GM18873 (cell line): ENCODE results near the gene GALNT17.
"Not testable (repeated sequence)": the region's sequence is repeated elsewhere in the genome, so short reads cannot be mapped to it uniquely, and the experiment has no call there.

Experiments used
- ATAC-seq: cut with Tn5 transposase; IDR thresholded peaks from one replicate; pipeline ENCODE4 v1.9.1; 2021; ENCODE audit warnings: mild to moderate bottlenecking, moderate library complexity, moderate number of reproducible peaks; ENCODE audit not compliant: unreplicated experiment, low FRiP score

GALNT17 gene

DNA sequence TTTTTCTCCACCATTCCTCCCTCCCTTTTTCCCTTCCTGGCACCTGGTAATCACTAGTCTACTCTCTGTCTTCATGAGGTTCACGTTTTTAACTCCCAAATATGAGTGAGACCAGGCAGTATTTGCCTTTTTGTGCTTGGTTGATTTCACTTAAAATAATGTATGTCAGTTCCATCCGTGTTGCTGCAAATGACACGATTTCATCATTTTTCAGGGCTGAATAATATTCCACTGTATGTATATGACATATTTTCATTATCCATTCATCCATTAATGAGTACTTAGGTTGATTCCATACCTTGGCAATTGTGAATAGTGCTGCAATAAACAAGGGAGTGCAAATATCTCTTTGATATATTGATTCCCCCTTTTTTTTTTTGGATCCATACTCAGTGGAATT, 25.8 kb downstream of the GALNT17 start:
- no peak for ATAC-seq

DNA sequence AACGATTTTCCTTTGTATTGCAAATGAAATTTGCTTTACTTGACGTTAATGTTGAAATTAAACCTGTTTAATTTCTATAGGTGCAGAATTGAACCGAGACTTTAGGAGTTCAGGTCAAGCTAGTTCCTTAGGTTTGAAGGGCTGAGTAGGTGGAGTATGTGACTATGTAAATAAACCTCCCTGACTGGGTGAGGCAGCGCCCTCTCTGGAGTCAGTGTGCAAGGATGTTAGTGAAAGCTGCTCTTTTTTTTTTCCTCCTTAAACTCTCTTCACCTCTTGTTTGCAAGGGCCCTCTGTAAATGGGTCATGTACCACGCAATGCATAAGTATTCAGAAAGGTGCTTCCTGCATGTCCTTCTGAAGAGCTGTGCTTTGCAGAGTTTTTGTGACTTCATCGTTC, 33.8 kb downstream of the GALNT17 start:
- ATAC-seq, result no peak

DNA sequence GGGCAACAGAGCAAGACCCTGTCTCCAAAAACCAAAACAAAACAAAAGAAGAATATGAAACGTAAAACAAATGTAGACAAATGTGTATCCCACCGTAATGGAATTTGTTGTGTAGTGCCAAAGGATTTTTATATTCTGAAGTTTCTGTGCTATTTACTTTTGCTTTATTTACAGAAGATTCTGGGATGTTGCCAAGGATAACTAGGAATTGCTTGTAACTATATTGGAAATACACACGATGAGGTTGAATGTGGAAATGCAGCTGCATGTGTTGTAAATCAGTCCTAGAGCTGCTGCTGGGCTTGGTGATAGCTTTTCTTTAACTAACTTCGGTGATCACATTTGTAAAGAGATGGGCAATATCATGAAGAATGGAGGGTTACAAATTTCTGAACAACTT, 39.5 kb downstream of the GALNT17 start:
- ATAC-seq, result no peak

GRCh38 chr7:71173955-71174354, 42.0 kb downstream of the GALNT17 start:
- ATAC-seq, result no peak

- no peak for ATAC-seq
These were observed 50.5 kb downstream of the GALNT17 start for GRCh38 chr7:71182438-71182935.

- ATAC-seq, result no peak
These were observed 52.2 kb downstream of the GALNT17 start for GRCh38 chr7:71184136-71184535.

DNA sequence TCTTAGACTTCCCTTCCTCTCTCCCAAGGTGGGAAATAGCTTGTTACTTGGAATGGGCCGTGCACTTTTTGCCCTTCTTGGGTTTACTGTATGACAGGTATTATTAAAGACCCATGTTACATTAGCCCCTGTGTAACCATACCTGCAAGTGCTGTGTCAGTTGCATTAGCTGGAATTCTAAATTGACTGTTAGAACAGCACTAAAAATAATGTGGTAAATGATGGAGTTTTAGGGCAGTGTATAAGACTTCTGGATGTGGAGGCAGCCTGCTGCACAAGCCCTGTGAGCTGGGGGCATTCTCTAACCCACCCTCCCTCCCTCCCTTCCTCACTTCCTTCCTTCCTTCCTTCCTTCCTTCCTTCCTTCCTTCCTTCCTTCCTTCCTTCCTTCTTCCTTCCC, 52.7 kb downstream of the GALNT17 start:
- no peak for ATAC-seq

DNA sequence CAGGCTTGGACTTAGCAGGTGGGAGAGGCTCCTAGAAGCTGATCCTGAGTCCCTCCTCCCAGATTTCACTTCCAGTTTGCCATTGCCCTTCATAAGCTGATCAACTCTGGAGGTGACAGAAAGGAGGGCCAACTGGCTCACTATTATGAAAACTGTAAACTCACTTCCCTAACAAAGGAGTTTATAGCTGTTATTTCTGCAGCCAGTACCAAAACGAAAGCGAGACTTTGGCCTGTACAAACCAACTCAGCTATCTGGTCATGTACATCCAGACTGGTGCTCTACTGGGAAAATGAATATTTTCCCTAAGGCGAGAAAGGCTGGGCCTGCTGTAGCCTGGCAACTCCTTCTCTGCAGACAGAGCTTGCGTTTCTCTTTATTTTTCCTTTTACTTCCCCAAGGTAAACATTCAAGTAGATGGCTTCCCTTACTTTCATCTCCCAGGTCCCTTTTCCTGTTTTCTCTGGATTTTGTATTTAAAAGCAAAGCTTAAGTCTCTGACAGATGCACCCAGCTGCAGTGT, 54.7 kb downstream of the GALNT17 start:
- no peak for ATAC-seq

GRCh38 chr7:71191771-71192170, 59.8 kb downstream of the GALNT17 start:
- no peak for ATAC-seq

DNA sequence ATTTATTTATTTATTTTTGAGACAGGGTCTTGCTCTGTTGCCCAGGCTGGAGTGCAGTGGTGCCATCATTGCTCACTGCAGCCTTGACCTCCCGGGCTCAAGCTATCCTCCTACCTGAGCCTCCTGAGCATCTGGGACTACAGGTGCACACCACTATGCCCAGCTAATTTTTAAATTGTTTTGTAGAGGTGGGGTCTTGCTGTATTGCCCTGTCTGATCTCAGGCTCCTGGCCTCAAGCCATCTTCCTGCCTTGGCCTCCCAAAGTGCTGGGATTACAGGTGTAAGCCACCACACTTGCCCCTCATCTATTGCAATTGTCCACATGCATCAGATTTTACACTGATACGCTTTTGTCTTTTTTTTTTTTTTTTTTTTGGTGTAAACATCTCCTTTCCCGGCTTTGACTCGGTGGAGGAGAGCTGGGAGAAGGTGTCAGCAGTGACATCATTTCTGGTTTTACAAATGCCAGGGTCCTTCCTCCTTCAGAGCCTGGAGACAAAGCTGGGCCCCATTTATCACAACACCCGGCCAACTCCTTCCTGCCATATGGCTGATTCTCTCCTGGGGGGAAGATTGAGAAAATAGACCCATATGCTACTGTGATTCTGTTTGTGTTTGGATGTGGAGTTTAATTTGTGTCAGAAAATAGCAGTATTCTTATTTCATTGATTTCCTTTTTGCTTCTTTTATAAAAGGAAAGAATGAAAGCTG, 61.3 kb downstream of the GALNT17 start:
- ATAC-seq, result no peak

DNA sequence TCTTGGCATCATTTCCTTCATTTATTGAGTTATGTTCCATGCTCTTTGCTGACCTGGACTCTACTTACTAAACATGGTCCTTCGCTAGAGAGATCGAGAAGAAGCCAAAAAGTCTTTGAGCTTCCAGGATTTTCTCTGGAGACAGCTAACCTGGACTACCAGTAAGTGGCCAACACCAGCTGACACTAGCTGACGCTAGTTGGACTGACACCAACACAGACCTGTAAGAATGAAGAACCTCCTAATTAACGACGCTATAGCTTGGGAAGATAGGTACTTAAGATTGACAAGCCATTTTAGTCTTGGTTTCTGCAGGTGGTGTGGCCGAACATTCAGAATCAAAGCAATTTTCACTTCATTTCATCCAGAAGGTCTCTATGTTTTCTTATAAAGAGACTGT, 66.4 kb downstream of the GALNT17 start:
- ATAC-seq, result no peak

DNA sequence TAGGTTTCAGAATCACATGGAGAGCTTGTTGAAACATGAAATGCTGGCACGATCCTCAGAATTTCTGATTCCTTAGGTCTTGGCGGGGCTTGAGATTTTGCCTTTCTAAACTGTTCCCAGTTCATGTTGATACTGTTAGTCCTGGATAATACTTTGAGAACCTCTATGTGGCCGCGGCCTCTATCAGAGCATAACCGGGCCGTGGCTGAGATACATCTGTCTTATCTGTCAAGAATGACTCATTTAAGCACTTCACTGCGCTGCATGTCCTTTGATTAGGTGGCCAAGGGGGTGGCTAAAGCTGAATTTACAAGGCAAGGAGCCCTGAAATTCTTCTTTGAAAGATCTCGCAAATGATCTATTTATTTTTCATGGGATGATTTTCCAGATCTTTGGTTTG, 66.9 kb downstream of the GALNT17 start:
- no peak for ATAC-seq

- no peak for ATAC-seq
These were observed 74.2 kb downstream of the GALNT17 start for GRCh38 chr7:71206184-71206583.

DNA sequence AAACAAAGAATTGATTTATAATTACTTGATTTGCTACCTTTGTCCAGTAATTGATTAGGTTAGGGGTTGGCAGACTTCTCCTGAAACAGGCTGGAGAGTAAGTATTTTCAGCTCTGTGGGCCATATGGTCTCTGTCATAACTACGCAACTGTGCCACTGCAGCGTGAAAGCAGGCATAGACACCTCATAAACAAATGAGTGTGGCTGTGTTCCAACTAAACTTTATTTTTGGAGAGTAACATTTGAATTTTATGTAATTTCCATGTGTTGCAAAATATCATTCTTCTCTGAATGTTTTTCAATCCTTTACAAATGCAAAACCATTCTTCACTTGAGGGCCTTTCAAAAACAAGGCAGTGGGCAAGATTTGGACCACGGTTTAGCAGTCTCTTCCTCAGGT, 76.9 kb downstream of the GALNT17 start:
- no peak for ATAC-seq

DNA sequence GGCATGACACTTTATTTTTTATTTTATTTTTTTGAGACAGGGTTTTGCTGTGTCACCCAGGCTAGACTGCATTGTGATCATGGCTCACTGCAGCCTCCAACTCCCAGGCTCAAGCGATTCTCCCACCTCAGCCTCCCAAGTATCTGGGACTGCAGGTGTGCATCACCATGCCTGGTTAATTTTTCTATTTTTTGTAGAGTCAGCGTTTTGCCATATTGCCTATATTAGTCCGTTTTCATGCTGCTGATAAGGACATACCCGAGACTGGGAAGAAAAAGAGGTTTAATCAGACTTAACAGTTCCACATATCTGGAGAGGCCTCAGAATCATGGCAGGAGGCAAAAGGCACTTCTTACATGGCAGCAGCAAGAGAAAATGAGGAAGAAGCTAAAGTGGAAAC, 77.5 kb downstream of the GALNT17 start:
- ATAC-seq, result not testable (repeated sequence)

GRCh38 chr7:71210220-71210619, 78.3 kb downstream of the GALNT17 start:
- ATAC-seq, result no peak

- not testable (repeated sequence) for ATAC-seq
These were observed 80.5 kb downstream of the GALNT17 start for GRCh38 chr7:71212433-71212832.

- ATAC-seq, result no peak
These were observed 84.3 kb downstream of the GALNT17 start for GRCh38 chr7:71216211-71216610.

DNA sequence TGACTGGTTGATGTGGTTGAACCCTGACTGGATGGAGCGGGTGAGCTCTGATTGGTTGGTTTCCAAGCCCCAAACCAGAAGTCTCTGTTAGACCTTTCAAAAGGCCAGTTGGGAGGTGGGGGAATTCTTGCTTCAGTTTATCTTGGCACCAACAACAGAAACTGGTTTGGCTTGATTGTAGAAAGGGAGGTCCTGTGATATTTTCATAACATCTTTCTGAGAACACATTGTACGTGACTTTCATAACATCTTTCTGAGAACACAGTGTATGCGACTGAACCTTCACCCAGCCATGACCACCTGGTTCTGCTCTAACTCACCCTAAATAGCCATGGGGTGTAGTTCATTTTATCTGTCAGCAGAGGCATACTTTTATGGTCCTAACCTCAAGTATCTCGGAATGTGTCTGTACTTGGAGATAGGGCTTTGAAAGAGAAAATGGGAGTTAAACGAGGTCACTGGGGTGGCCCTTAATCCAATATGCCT, 88.3 kb downstream of the GALNT17 start:
- ATAC-seq, result no peak

- ATAC-seq, result no peak
These were observed 89.1 kb downstream of the GALNT17 start for GRCh38 chr7:71221049-71221448.

DNA sequence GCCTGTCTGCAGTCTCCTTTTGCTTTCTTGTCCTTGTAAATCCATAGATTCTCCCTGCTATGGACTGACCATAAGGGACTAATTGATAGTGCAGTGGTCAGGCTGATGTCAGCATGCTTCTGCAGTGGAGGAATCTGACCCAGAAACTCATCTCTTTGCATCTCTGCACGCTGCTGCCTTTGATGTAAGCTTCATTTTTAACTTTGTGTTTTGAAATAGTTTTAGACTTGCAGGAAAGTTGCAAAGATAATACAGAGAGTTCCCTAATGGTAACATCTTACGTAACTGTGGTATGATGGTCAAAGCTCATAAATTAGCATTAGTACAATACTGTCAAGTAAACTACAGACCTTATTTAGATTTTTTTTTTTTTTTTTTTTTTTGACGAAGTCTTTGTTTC, 89.6 kb downstream of the GALNT17 start:
- ATAC-seq, result no peak

DNA sequence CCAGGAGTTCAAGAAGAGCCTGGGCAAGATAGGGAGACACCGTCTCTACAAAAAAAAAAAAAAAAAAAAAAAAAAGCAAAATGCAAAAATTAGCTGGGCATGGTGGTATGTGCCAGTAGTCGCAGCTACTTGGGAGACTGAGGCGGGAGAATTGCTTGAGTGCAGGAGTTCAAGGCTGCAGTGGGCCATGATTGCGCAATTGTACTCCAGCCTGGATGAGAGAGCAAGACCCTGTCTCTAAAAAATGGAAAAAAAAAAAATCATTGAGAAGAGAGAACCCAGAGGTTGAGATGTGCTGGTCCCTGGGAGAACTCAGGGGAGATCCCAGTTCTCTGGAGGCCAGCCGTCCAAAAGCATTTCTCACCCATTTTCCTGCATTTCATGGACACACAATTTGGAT, 95.2 kb downstream of the GALNT17 start:
- no peak for ATAC-seq
